Stomach (tissue), 4 donors: ENCODE measurements around the gene MAIP1.

Experiments used
- EP300 ChIP-seq: sonication (generic); formaldehyde crosslinking; IDR thresholded peaks from one replicate; pipeline ENCODE4 v1.6.1; 2017; ENCODE audit warnings: antibody characterized with exemption
- POLR2A ChIP-seq, 4 donors: fragments of 450-650 bp; IDR thresholded peaks; one replicate each; pipeline ENCODE4 v1.6.1; 2016; ENCODE audit warnings: antibody characterized with exemption in 4 of 4, control low read depth in 2 of 4, mild to moderate bottlenecking in 1 of 4, moderate library complexity in 1 of 4
- POLR2AphosphoS5 ChIP-seq, 3 donors: sonication (generic); formaldehyde crosslinking; IDR thresholded peaks; one replicate each; pipeline ENCODE4 v1.6.1; 2016; ENCODE audit warnings: antibody characterized with exemption in 3 of 3
- TF ChIP-seq, protein P1 (sequence below), 7 experiments: fragments of 450-650 bp in 4 of 7; fragments of 200-600 bp in 3 of 7; sonication (generic) in 3 of 7; IDR thresholded peaks; one replicate each; pipeline ENCODE4 v1.5.1; 2016 to 2019; ENCODE audit warnings: antibody characterized with exemption in 7 of 7, control low read depth in 2 of 7, mild to moderate bottlenecking in 1 of 7

DNA sequence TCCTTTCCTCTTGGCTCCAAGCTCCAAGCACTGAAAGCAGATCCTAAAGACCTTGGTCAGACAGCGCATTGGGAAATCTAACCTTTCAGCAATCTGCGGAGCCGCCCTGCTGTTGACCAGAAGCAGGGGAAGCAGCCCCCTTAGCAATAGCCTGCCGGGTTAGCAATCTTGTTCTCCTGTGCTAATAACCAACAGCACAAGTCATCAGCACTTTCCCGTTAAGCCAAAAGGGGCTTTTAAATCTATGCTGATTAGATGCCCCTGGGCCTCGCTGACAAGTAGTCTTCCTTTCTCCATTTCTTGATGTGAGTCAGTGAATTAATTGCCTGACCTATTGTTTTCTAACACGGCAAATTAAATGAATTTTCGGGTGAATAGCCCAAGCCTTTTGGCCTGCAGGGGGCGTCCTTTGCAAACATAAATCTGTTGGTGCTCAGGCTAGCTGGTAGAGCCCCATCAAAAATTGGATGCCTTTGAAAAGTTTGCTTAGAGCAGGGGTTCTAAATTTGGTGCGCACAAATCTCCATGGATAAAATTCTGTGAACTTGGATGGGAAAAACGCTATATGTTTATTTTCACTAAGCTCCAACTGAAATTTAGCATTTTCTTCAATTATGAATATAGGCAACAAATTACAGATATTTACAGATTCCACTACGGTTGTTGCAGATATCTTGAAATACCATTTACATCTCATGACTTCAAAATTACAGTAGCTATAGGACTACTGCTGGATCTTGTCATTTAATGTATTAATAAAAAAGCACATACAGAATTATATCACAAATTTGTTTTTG is 24.6 kb downstream of the MAIP1 start:
- TF ChIP-seq EP300: no peak
- TF ChIP-seq, protein P1, sequence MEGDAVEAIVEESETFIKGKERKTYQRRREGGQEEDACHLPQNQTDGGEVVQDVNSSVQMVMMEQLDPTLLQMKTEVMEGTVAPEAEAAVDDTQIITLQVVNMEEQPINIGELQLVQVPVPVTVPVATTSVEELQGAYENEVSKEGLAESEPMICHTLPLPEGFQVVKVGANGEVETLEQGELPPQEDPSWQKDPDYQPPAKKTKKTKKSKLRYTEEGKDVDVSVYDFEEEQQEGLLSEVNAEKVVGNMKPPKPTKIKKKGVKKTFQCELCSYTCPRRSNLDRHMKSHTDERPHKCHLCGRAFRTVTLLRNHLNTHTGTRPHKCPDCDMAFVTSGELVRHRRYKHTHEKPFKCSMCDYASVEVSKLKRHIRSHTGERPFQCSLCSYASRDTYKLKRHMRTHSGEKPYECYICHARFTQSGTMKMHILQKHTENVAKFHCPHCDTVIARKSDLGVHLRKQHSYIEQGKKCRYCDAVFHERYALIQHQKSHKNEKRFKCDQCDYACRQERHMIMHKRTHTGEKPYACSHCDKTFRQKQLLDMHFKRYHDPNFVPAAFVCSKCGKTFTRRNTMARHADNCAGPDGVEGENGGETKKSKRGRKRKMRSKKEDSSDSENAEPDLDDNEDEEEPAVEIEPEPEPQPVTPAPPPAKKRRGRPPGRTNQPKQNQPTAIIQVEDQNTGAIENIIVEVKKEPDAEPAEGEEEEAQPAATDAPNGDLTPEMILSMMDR (IDR thresholded peaks at IDR 0.05): peak in 5 of 7 experiments; percentile 41 to 96 (median 81)
- no peak for TF ChIP-seq POLR2A (IDR thresholded peaks at IDR 0.05)
- TF ChIP-seq POLR2AphosphoS5 (IDR thresholded peaks at IDR 0.05): no peak
